ENCODE measurements around the gene FPR2.

FPR2 gene

DNA sequence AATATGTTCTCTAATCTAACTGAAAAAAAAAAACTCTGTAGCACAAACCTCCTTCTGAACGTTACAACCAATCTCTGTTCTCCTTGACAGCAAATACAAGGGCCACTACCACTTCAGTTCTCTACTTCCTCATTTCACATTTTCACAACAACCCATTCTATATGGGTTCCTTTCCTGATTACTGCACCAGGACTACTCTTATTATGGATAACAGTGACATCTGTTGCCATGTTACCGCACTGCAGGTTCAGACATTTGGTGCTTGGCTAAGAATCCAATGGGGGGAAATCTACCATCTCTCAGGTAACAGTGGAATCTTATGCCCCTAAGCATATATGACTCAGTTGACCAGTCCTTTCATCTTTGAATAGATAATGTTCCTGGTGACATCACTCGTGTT lies 22.4 kb downstream of the FPR2 start:
- DNase-seq (ENCODE audit: low read depth), result peak; percentile 28
- no peak overlapping the region for H3K4me3 ChIP-seq (ENCODE audit: low read length)
- TF ChIP-seq, protein P1, sequence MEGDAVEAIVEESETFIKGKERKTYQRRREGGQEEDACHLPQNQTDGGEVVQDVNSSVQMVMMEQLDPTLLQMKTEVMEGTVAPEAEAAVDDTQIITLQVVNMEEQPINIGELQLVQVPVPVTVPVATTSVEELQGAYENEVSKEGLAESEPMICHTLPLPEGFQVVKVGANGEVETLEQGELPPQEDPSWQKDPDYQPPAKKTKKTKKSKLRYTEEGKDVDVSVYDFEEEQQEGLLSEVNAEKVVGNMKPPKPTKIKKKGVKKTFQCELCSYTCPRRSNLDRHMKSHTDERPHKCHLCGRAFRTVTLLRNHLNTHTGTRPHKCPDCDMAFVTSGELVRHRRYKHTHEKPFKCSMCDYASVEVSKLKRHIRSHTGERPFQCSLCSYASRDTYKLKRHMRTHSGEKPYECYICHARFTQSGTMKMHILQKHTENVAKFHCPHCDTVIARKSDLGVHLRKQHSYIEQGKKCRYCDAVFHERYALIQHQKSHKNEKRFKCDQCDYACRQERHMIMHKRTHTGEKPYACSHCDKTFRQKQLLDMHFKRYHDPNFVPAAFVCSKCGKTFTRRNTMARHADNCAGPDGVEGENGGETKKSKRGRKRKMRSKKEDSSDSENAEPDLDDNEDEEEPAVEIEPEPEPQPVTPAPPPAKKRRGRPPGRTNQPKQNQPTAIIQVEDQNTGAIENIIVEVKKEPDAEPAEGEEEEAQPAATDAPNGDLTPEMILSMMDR (conservative IDR thresholded peaks at IDR 0.05; ENCODE audit: low read length), result peak; percentile 63

GRCh38 chr19:51784109-51784785 lies 23.3 kb downstream of the FPR2 start:
- no peak overlapping the region for H3K4me3 ChIP-seq (ENCODE audit: low read length)

DNA sequence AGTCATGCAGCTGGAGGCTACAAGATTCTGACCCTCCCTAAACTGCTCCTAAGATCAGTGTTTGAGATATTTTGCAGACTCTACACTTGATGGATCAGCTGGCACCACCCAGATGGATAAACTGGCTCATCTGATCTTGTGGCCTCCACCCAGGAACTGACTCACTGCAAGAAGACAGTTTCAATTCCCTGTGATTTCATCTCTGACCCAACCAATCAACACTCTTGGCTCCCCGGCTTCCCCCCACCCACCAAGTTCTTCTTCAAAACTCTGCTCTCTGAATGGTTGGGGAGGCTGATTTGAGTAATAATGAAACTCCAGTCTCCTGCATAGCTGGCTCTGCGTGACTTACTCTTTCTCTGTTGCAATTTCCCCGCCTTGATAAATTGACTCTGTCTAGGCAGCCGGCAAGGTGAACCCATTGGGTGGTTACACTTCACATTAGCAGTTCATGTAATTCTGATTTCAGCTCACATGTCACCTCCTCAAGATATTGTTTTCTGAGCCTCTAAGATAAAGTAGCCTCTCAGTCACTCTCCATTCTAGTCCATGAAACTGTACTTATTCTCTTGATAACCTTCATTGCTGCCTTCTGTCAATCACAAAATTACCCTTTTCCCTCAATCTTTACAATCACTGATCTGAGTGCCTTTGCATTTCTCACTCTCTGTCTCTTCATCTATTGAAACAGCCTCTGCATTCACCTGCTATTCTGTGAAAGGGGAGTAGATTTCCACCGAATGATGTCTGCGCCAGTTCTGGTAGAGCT lies 24.1 kb downstream of the FPR2 start:
- TF ChIP-seq, protein P1 (conservative IDR thresholded peaks at IDR 0.05; ENCODE audit: low read length), result no peak
- peak; percentile 92 for DNase-seq (ENCODE audit: low read depth)
- H3K4me3 ChIP-seq (ENCODE audit: low read length), result no peak overlapping the region

More at GRCh38 chr19:51784109-51784785, 23.3 kb downstream of the FPR2 start:
- TF ChIP-seq, protein P1 (conservative IDR thresholded peaks at IDR 0.05; ENCODE audit: low read length), result no peak
- DNase-seq (ENCODE audit: low read depth), result no peak

- TF ChIP-seq, protein P1 (conservative IDR thresholded peaks at IDR 0.05; ENCODE audit: low read length), result no peak
- no peak overlapping the region for H3K4me3 ChIP-seq (ENCODE audit: low read length)
- DNase-seq (ENCODE audit: low read depth), result no peak
These were observed 25.9 kb downstream of the FPR2 start for GRCh38 chr19:51786646-51787494.

DNA sequence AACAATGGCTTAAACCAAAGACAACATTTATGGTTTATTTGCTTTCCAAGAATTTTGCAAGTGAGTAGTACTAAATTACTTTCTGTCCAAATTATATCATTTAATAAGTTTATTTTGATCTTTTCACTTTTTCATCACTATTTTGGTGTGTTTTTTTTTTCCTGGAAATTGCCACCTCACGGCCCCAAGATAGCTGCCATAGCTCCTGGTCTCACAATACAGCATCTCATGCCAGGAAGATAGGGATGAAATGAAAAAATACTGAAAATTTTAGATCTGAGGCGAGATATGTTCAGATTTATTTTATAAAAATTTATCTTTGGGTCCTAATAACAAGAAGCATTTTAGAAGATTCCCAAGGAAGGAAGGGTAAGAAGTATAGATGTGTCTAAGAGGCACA lies 27.0 kb downstream of the FPR2 start:
- DNase-seq (ENCODE audit: low read depth), result no peak
- H3K4me3 ChIP-seq (ENCODE audit: low read length), result no peak overlapping the region
- TF ChIP-seq, protein P1 (conservative IDR thresholded peaks at IDR 0.05; ENCODE audit: low read length), result no peak

GRCh38 chr19:51789061-51789795 lies 28.2 kb downstream of the FPR2 start:
- peak; percentile 25 for DNase-seq (ENCODE audit: low read depth)
- no peak overlapping the region for H3K4me3 ChIP-seq (ENCODE audit: low read length)
- TF ChIP-seq, protein P1 (conservative IDR thresholded peaks at IDR 0.05; ENCODE audit: low read length), result no peak

Measured in AG10803 (cell line).